Small intestine (tissue), 4 donors: Measurements from ENCODE around the gene PPM1N. TPM values are rescaled to one million over a fixed set of nuclear protein-coding genes. Genes with fewer than 3 reads are reported as not detected.

Experiments used
- polyA plus RNA-seq, 4 donors: library from polyadenylated mRNA; stranded (reverse) in 3 of 4; unstranded in 1 of 4; fragments of 200-250 nt in 3 of 4; fragments of 120-200 nt in 1 of 4; gene quantifications; one replicate each; pipeline versions ENCODE4 v1.2.1 to v1.2.3, GENCODE V29; 2013
- donor health status: healthy with polysubstance abuse.
- donor health status: Bipolar disorder and iron deficiency.
- donor health status: healthy.

PPM1N gene
- polyA plus RNA-seq, 4 donors: 0.65 to 1.9 (median 1.5) TPM

Other genes with a start within 250 kb of the PPM1N start
- gene MARK4, start 247.2 kb upstream of the PPM1N start, polyA plus RNA-seq: 10 to 100 TPM in 1 of 4 donors, 1 to 10 TPM in 3; 5.1 to 14.2 (median 7.7) TPM
- 10 to 100 TPM in 2 of 4 donors, 1 to 10 TPM in 1, under 1 TPM in 1; 0.09 to 30.5 (median 14.4) TPM for gene CKM, start 175.6 kb upstream of the PPM1N start, polyA plus RNA-seq
- gene KLC3, start 157.7 kb upstream of the PPM1N start, polyA plus RNA-seq: under 1 TPM in 1 of 4 donors, not detected in 3; 0.06 TPM
- gene ERCC2, start 127.9 kb upstream of the PPM1N start, polyA plus RNA-seq: 10 to 100 TPM in 2 of 4 donors, 1 to 10 TPM in 2; 3.4 to 20.3 (median 7.9) TPM
- gene PPP1R13L, start 93.4 kb upstream of the PPM1N start, polyA plus RNA-seq: 10 to 100 TPM; 12.7 to 30.5 (median 21.3) TPM
- gene POLR1G, start 91.8 kb upstream of the PPM1N start, polyA plus RNA-seq: 1 to 10 TPM in 2 of 4 donors, under 1 TPM in 2; 0.27 to 4.1 (median 1.9) TPM
- gene ERCC1, start 74.5 kb upstream of the PPM1N start, polyA plus RNA-seq: 10 to 100 TPM; 30.3 to 55.0 (median 37.5) TPM
- gene FOSB, start 30.4 kb upstream of the PPM1N start, polyA plus RNA-seq: 10 to 100 TPM in 2 of 4 donors, 1 to 10 TPM in 1, under 1 TPM in 1; 0.89 to 82.1 (median 10.6) TPM
- gene RTN2, start 1.4 kb upstream of the PPM1N start, polyA plus RNA-seq: 1 to 10 TPM; 1.6 to 9.1 (median 2.7) TPM
- 100 to 1,000 TPM in 2 of 4 donors, 10 to 100 TPM in 2; 50.4 to 132 (median 111) TPM for gene VASP, start 9.0 kb downstream of the PPM1N start, polyA plus RNA-seq
- 1 to 10 TPM; 4.5 to 9.4 (median 6.4) TPM for gene OPA3, start 86.4 kb downstream of the PPM1N start, polyA plus RNA-seq
- 1 to 10 TPM in 1 of 4 donors, under 1 TPM in 3; 0.22 to 3.8 (median 0.51) TPM for gene GPR4, start 103.8 kb downstream of the PPM1N start, polyA plus RNA-seq
- 10 to 100 TPM; 18.9 to 39.9 (median 20.8) TPM for gene EML2, start 141.0 kb downstream of the PPM1N start, polyA plus RNA-seq
- gene GIPR, start 169.8 kb downstream of the PPM1N start, polyA plus RNA-seq: 1 to 10 TPM in 2 of 4 donors, under 1 TPM in 2; 0.67 to 9.1 (median 0.97) TPM
- 100 to 1,000 TPM; 209 to 422 (median 250) TPM for gene SNRPD2, start 193.5 kb downstream of the PPM1N start, polyA plus RNA-seq
- 1 to 10 TPM; 4.1 to 8.7 (median 5.5) TPM for gene QPCTL, start 194.2 kb downstream of the PPM1N start, polyA plus RNA-seq
- gene FBXO46, start 232.5 kb downstream of the PPM1N start, polyA plus RNA-seq: 10 to 100 TPM in 1 of 4 donors, 1 to 10 TPM in 3; 5.4 to 16.6 (median 9.3) TPM
- gene MEIOSIN, start 235.0 kb downstream of the PPM1N start, polyA plus RNA-seq: not detected